K562 (cell line): ENCODE results near the gene ST6GALNAC6. TPM values are rescaled to one million over a fixed set of nuclear protein-coding genes. Genes with fewer than 3 reads are reported as not detected.

Experiments
- DPF2 ChIP-seq: fragments of 450-650 bp; IDR thresholded peaks from 2 replicates; pipeline ENCODE4 v1.6.1; 2016
- HIVEP1 ChIP-seq: fragments of 250-450 bp; sonication (Bioruptor Pico); IDR thresholded peaks from 2 replicates; pipeline ENCODE4 v1.4.0; 2020; ENCODE audit warnings: mild to moderate bottlenecking
- HNRNPUL1 ChIP-seq: fragments of 200-400 bp; formaldehyde crosslinking; IDR thresholded peaks from 2 replicates; pipeline ENCODE4 v1.6.1; 2017; ENCODE audit warnings: low read length
- MEIS2 ChIP-seq: fragments of 450-650 bp; IDR thresholded peaks from 2 replicates; pipeline ENCODE4 v1.6.1; 2014; ENCODE audit warnings: mild to moderate bottlenecking; ENCODE audit not compliant: partially characterized antibody
- TAF1 ChIP-seq: IDR thresholded peaks from 2 replicates; pipeline ENCODE4 v1.6.1; 2011; ENCODE audit warnings: mild to moderate bottlenecking, low read length, moderate library complexity; ENCODE audit not compliant: insufficient read depth, control insufficient read depth, severe bottlenecking; ENCODE audit errors: extremely low read depth
- TOE1 ChIP-seq, 2 experiments: fragments of 450-650 bp in 1 of 2; sonication (generic) in 1 of 2; formaldehyde crosslinking in 1 of 2; IDR thresholded peaks; 2 replicates each; pipeline versions ENCODE4 v1.7.1 to v1.8.0; 2016 to 2022; ENCODE audit warnings: borderline replicate concordance in 2 of 2, mild to moderate bottlenecking in 2 of 2, antibody characterized with exemption in 1 of 2, inconsistent platforms in 1 of 2, low read depth in 1 of 2, missing genetic modification reagents in 1 of 2, moderate library complexity in 1 of 2
- ZKSCAN3 ChIP-seq: fragments of 250-450 bp; sonication (Bioruptor Pico); IDR thresholded peaks from 2 replicates; pipeline ENCODE4 v1.4.0; 2020
- ZNF184 ChIP-seq: sonication (generic); formaldehyde crosslinking; IDR thresholded peaks from 2 replicates; pipeline ENCODE4 v1.5.0; 2020; ENCODE audit warnings: missing genetic modification reagents
- polyA plus RNA-seq, 8 experiments: library from polyadenylated mRNA; depleted of rRNA in 4 of 8; stranded (reverse) in 5 of 8; unstranded in 3 of 8; fragments of >200 nt; fragmentation: Nextera tagmentation in 2 of 8; fragmentation: Illumina TruSeq in 1 of 8; extraction: Ambion mirVana in 2 of 8; extraction: Trizol in 1 of 8; gene quantifications; 2 replicates each; pipeline versions ENCODE4 v1.2.1 to v1.2.3, GENCODE V29; 2011 to 2014; ENCODE audit warnings: inconsistent platforms in 1 of 8, missing spikeins in 1 of 8
- total RNA-seq, 7 experiments: library from RNA; depleted of rRNA in 6 of 7; stranded (reverse); fragments of >200 nt in 6 of 7; fragmentation: Illumina TruSeq in 2 of 7; extraction: Trizol in 2 of 7; gene quantifications; 2 replicates each; pipeline versions ENCODE4 v1.2.1 to v1.2.3, GENCODE V29; 2011 to 2021; ENCODE audit warnings: low replicate concordance in 1 of 7
- TF ChIP-seq, protein P1 (sequence below): sonication (generic); formaldehyde crosslinking; IDR thresholded peaks from 2 replicates; pipeline ENCODE4 v1.8.0; 2023; ENCODE audit warnings: missing genetic modification reagents, mild to moderate bottlenecking, borderline replicate concordance
- TF ChIP-seq, protein P2 (sequence below): fragments of 250-450 bp; sonication (Bioruptor Pico); IDR thresholded peaks from 2 replicates; pipeline ENCODE4 v1.8.0; 2021; ENCODE audit warnings: moderate library complexity, mild to moderate bottlenecking, inconsistent platforms
- TF ChIP-seq, protein P3 (sequence below): sonication (generic); formaldehyde crosslinking; IDR thresholded peaks from 2 replicates; pipeline ENCODE4 v1.8.0; 2022; ENCODE audit warnings: missing genetic modification reagents, mild to moderate bottlenecking, moderate library complexity, borderline replicate concordance

Gene ST6GALNAC6
- total and polyA plus RNA-seq, 9 of the 15 experiments (the other 6 are each of a cell fraction or from before 2014, with no cell fraction given): 0.13 to 23.0 (median 14.5) TPM

DNA sequence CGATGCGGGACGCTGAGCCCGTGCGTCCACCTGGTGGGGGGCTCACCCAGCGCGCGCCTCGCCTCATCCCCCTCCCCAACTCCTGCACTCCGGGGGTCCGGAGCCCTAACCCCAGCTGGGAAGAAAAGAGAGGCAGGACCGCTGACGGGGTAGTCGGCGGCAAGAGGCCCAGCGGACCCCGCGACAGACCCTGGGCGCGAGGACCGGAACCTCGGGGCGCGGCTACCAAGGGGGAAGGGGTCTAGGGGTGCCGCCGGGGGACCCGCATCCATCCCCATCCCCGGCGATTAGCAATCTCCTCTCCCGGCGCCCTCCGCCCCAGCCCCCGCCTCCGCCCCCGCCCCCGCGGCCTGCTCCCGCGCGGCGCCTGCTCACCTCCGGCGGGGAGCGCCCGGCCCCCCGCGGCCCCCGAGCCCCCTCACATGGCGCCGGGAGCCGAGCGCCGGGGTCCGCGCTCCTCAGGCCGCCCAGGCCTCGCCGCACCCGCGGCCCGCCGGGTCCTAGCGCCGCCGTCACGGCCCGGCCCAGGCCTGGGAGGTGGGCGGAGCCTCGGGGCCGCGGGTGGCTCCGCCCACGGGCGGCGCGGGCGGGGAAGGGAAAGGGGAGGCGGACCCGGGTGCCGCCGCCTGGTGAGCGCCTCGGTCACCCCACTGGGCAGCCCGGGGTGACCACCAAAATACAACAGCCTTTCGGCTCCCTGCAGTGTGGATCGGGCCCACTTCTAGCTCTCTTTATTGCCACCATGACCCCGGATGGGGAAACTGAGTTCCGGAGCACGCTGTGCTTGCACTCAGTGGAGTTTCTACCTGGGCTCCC is at the start of gene ST6GALNAC6 (continued):
- TF ChIP-seq, protein P1, sequence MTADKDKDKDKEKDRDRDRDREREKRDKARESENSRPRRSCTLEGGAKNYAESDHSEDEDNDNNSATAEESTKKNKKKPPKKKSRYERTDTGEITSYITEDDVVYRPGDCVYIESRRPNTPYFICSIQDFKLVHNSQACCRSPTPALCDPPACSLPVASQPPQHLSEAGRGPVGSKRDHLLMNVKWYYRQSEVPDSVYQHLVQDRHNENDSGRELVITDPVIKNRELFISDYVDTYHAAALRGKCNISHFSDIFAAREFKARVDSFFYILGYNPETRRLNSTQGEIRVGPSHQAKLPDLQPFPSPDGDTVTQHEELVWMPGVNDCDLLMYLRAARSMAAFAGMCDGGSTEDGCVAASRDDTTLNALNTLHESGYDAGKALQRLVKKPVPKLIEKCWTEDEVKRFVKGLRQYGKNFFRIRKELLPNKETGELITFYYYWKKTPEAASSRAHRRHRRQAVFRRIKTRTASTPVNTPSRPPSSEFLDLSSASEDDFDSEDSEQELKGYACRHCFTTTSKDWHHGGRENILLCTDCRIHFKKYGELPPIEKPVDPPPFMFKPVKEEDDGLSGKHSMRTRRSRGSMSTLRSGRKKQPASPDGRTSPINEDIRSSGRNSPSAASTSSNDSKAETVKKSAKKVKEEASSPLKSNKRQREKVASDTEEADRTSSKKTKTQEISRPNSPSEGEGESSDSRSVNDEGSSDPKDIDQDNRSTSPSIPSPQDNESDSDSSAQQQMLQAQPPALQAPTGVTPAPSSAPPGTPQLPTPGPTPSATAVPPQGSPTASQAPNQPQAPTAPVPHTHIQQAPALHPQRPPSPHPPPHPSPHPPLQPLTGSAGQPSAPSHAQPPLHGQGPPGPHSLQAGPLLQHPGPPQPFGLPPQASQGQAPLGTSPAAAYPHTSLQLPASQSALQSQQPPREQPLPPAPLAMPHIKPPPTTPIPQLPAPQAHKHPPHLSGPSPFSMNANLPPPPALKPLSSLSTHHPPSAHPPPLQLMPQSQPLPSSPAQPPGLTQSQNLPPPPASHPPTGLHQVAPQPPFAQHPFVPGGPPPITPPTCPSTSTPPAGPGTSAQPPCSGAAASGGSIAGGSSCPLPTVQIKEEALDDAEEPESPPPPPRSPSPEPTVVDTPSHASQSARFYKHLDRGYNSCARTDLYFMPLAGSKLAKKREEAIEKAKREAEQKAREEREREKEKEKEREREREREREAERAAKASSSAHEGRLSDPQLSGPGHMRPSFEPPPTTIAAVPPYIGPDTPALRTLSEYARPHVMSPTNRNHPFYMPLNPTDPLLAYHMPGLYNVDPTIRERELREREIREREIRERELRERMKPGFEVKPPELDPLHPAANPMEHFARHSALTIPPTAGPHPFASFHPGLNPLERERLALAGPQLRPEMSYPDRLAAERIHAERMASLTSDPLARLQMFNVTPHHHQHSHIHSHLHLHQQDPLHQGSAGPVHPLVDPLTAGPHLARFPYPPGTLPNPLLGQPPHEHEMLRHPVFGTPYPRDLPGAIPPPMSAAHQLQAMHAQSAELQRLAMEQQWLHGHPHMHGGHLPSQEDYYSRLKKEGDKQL (CRISPR knock-in tag): no peak
- TF ChIP-seq DPF2 (no peak), MEIS2 (no peak), TOE1 (IDR thresholded peaks at IDR 0.05; ENCODE audit: borderline replicate concordance) (no peak), TOE1 (CRISPR knock-in tag; IDR thresholded peaks at IDR 0.05; ENCODE audit: borderline replicate concordance, low read depth) (no peak), TAF1 (peak; percentile 38), HIVEP1 (CRISPR knock-in tag) (no peak), ZKSCAN3 (CRISPR knock-in tag) (no peak), ZNF184 (no peak), HNRNPUL1 (no peak)
- TF ChIP-seq, protein P2, sequence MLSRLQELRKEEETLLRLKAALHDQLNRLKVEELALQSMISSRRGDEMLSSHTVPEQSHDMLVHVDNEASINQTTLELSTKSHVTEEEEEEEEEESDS (CRISPR knock-in tag): no peak
- TF ChIP-seq, protein P3, sequence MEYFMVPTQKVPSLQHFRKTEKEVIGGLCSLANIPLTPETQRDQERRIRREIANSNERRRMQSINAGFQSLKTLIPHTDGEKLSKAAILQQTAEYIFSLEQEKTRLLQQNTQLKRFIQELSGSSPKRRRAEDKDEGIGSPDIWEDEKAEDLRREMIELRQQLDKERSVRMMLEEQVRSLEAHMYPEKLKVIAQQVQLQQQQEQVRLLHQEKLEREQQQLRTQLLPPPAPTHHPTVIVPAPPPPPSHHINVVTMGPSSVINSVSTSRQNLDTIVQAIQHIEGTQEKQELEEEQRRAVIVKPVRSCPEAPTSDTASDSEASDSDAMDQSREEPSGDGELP (CRISPR knock-in tag): 0 out of 2 replicates have a peak, but pooled peaks have one; percentile 1
